GM12801 (cell line): Measurements from ENCODE around the gene CACNG4.

Experiments
- CTCF ChIP-seq: IDR thresholded peaks from one replicate; pipeline ENCODE4 v1.5.1; 2011; ENCODE audit warnings: control low read depth; ENCODE audit not compliant: insufficient read length; ENCODE audit errors: extremely low read depth

CACNG4 gene

GRCh38 chr17:66971264-66971663 lies 6.8 kb downstream of the CACNG4 start:
- TF ChIP-seq CTCF, result no peak

GRCh38 chr17:66971730-66972441 lies 7.4 kb downstream of the CACNG4 start:
- no peak for TF ChIP-seq CTCF

GRCh38 chr17:66975188-66975587 lies 10.7 kb downstream of the CACNG4 start:
- no peak for TF ChIP-seq CTCF

- TF ChIP-seq CTCF, result no peak
Observed at GRCh38 chr17:66975614-66976378, 11.3 kb downstream of the CACNG4 start.

GRCh38 chr17:66976379-66976663 lies 11.8 kb downstream of the CACNG4 start:
- TF ChIP-seq CTCF, result no peak

- TF ChIP-seq CTCF, result no peak
Observed at GRCh38 chr17:66976781-66977201, 12.3 kb downstream of the CACNG4 start.

GRCh38 chr17:66978514-66979061 lies 14.1 kb downstream of the CACNG4 start:
- no peak for TF ChIP-seq CTCF
